Mesendoderm (in vitro differentiated cells): Measurements from ENCODE around the gene KNG1.
"Not testable (repeated sequence)": the region's sequence is repeated elsewhere in the genome, so short reads cannot be mapped to it uniquely, and the experiment has no call there.

Experiments
- DNase-seq: peaks from one replicate; pipeline ENCODE4 v3.0.0; 2013
- H2AK5ac ChIP-seq: 2 replicates; pipeline ENCODE4 v1.6.1; 2013; ENCODE audit warnings: low read length, inconsistent platforms
- H2BK120ac ChIP-seq: 2 replicates; pipeline ENCODE4 v1.6.1; 2013; ENCODE audit warnings: low read depth, mild to moderate bottlenecking, low read length, moderate library complexity, mixed read lengths
- H2BK15ac ChIP-seq: replicated peaks from 2 replicates; pipeline ENCODE4 v1.6.1; 2013; ENCODE audit warnings: low read depth, mild to moderate bottlenecking, moderate library complexity
- H2BK5ac ChIP-seq: 2 replicates; pipeline ENCODE4 v1.6.1; 2013; ENCODE audit warnings: low read length, inconsistent platforms
- H3K18ac ChIP-seq: 2 replicates; pipeline ENCODE4 v1.6.1; 2013; ENCODE audit warnings: mild to moderate bottlenecking, low read length, mixed read lengths
- H3K23ac ChIP-seq: one replicate; pipeline ENCODE4 v1.6.1; 2013; ENCODE audit warnings: low read length
- H3K27ac ChIP-seq: 2 replicates; pipeline ENCODE4 v1.5.1; 2013; ENCODE audit warnings: low read depth, mild to moderate bottlenecking, inconsistent platforms, low read length, moderate library complexity
- H3K27me3 ChIP-seq: 2 replicates; pipeline ENCODE4 v1.6.1; 2013; ENCODE audit warnings: low read length, control low read depth, mild to moderate bottlenecking, inconsistent platforms; ENCODE audit not compliant: insufficient read depth, poor library complexity
- H3K36me3 ChIP-seq: 2 replicates; pipeline ENCODE4 v1.6.1; 2013; ENCODE audit warnings: low read length, inconsistent platforms; ENCODE audit not compliant: control insufficient read depth, insufficient read depth
- H3K4ac ChIP-seq: one replicate; pipeline ENCODE4 v1.6.1; 2013; ENCODE audit warnings: low read depth, mild to moderate bottlenecking, low read length, moderate library complexity
- H3K4me1 ChIP-seq: 2 replicates; pipeline ENCODE4 v1.6.1; 2013; ENCODE audit warnings: low read depth, low read length, inconsistent platforms; ENCODE audit not compliant: control insufficient read depth
- H3K4me2 ChIP-seq: 2 replicates; pipeline ENCODE4 v1.6.1; 2013; ENCODE audit warnings: low read length
- H3K4me3 ChIP-seq: 2 replicates; pipeline ENCODE4 v1.5.1; 2013; ENCODE audit warnings: mild to moderate bottlenecking, low read length
- H3K56ac ChIP-seq: one replicate; pipeline ENCODE4 v1.6.1; 2013; ENCODE audit warnings: low read length
- H3K79me1 ChIP-seq: 2 replicates; pipeline ENCODE4 v1.6.1; 2013; ENCODE audit warnings: low read length, inconsistent platforms
- H3K79me2 ChIP-seq: 2 replicates; pipeline ENCODE4 v1.6.1; 2013; ENCODE audit warnings: mild to moderate bottlenecking, low read length; ENCODE audit not compliant: control insufficient read depth, insufficient read depth
- H3K9ac ChIP-seq: 2 replicates; pipeline ENCODE4 v1.6.1; 2013; ENCODE audit warnings: low read length, inconsistent platforms
- H4K5ac ChIP-seq: one replicate; pipeline ENCODE4 v1.6.1; 2013; ENCODE audit warnings: low read length
- H4K8ac ChIP-seq: one replicate; pipeline ENCODE4 v1.6.1; 2013; ENCODE audit warnings: low read depth, mild to moderate bottlenecking, control low read depth, low read length, moderate library complexity
- WGBS: extraction: QIAGEN DNeasy Blood & Tissue Kit; methylation state at CpG from one replicate; pipeline ENCODE4 v1.1.7; 2013; ENCODE audit warnings: low lambda C conversion rate, missing lambda C conversion rate; ENCODE audit not compliant: insufficient coverage; ENCODE audit errors: extremely low coverage; 5-methylcytosine and 5-hydroxymethylcytosine counted together

Gene KNG1

GRCh38 chr3:186679151-186679550 is 38.0 kb upstream of the KNG1 start:
- Histone ChIP-seq H3K4me3 (no peak overlapping the region), H3K23ac (no peak overlapping the region)
- no peak for DNase-seq

GRCh38 chr3:186680869-186681268 is 36.3 kb upstream of the KNG1 start:
- no peaks in the 10 kb centered on the region for H3K36me3 ChIP-seq
- H3K56ac ChIP-seq = no peak overlapping the region
- no peak overlapping the region for H3K23ac ChIP-seq
- no peaks in the 10 kb centered on the region for H3K79me2 ChIP-seq
- no peak overlapping the region for H2AK5ac ChIP-seq
- no peak overlapping the region for H4K8ac ChIP-seq
- no peak overlapping the region for H3K9ac ChIP-seq
- no peak overlapping the region for H3K4me3 ChIP-seq
- no peak overlapping the region for H3K4me2 ChIP-seq
- H3K27me3 ChIP-seq = no peaks in the 10 kb centered on the region
- H3K79me1 ChIP-seq = no peaks in the 10 kb centered on the region
- no peaks in the 10 kb centered on the region for H3K4me1 ChIP-seq
- no peak overlapping the region for H4K5ac ChIP-seq
- no peak overlapping the region for H2BK120ac ChIP-seq
- H2BK5ac ChIP-seq = no peak overlapping the region
- no peak overlapping the region for H3K18ac ChIP-seq
- H2BK15ac ChIP-seq = no peak overlapping the region
- DNase-seq = no peak
- no peak overlapping the region for H3K27ac ChIP-seq
- no peak overlapping the region for H3K4ac ChIP-seq
- no CpG with 5 or more reads among the region's 1 CpG for WGBS

More at GRCh38 chr3:186679151-186679550, 38.0 kb upstream of the KNG1 start:
- H3K56ac ChIP-seq = no peak overlapping the region
- no peak overlapping the region for H3K9ac ChIP-seq
- H2BK15ac ChIP-seq = no peak overlapping the region
- no peaks in the 10 kb centered on the region for H3K36me3 ChIP-seq
- no CpG with 5 or more reads among the region's 1 CpG for WGBS
- H4K5ac ChIP-seq = no peak overlapping the region
- H3K4me2 ChIP-seq = no peak overlapping the region
- no peaks in the 10 kb centered on the region for H3K79me2 ChIP-seq
- no peak overlapping the region for H4K8ac ChIP-seq
- H3K79me1 ChIP-seq = no peaks in the 10 kb centered on the region
- H2BK120ac ChIP-seq = no peak overlapping the region
- H3K27me3 ChIP-seq = no peaks in the 10 kb centered on the region
- no peak overlapping the region for H2BK5ac ChIP-seq
- no peaks in the 10 kb centered on the region for H3K4me1 ChIP-seq
- no peak overlapping the region for H3K18ac ChIP-seq
- H3K4ac ChIP-seq = no peak overlapping the region
- H3K27ac ChIP-seq = no peak overlapping the region
- no peak overlapping the region for H2AK5ac ChIP-seq

DNA sequence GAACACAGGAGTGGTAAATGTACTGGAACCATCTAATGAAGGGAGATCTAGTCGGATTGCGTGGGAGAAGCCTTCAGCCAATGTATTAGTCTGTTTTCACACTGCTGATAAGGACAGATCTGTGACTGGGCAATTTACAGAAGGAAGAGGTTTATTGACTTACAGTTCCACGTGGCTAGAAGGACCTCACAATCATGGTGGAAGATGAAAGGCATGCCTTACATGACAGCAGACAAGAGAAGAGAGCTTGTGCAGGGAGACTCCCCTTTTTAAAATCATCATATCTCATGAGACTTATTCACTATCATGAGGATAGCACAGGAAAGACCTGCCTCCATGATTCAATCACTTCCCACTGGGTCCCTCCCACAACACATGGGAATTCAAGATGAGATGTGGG is 34.3 kb upstream of the KNG1 start:
- no peaks in the 10 kb centered on the region for H3K4me1 ChIP-seq
- H3K79me2 ChIP-seq = no peaks in the 10 kb centered on the region
- no peak overlapping the region for H4K8ac ChIP-seq
- H2BK5ac ChIP-seq = no peak overlapping the region
- no peak overlapping the region for H3K9ac ChIP-seq
- no peaks in the 10 kb centered on the region for H3K79me1 ChIP-seq
- no peak for DNase-seq
- no peaks in the 10 kb centered on the region for H3K36me3 ChIP-seq
- no CpG with 5 or more reads among the region's 3 CpGs for WGBS
- no peak overlapping the region for H3K4ac ChIP-seq
- no peak overlapping the region for H2BK15ac ChIP-seq
- H3K18ac ChIP-seq = no peak overlapping the region
- no peak overlapping the region for H3K4me2 ChIP-seq
- no peak overlapping the region for H3K23ac ChIP-seq
- H2BK120ac ChIP-seq = no peak overlapping the region
- H4K5ac ChIP-seq = no peak overlapping the region
- no peak overlapping the region for H3K27ac ChIP-seq
- H3K27me3 ChIP-seq = no peaks in the 10 kb centered on the region
- H3K4me3 ChIP-seq = no peak overlapping the region
- H2AK5ac ChIP-seq = no peak overlapping the region
- no peak overlapping the region for H3K56ac ChIP-seq

- no peak overlapping the region for H2BK120ac ChIP-seq
- H4K8ac ChIP-seq = no peak overlapping the region
- H2BK5ac ChIP-seq = no peak overlapping the region
- H3K4me3 ChIP-seq = no peak overlapping the region
- no peak overlapping the region for H4K5ac ChIP-seq
- peak; percentile 47 for DNase-seq
- WGBS = no CpG with 5 or more reads among the region's 3 CpGs
- no peak overlapping the region for H3K18ac ChIP-seq
- H3K27ac ChIP-seq = no peak overlapping the region
- H2AK5ac ChIP-seq = no peak overlapping the region
- H3K79me1 ChIP-seq = no peaks in the 10 kb centered on the region
- no peaks in the 10 kb centered on the region for H3K27me3 ChIP-seq
- no peak overlapping the region for H3K23ac ChIP-seq
- no peak overlapping the region for H3K4ac ChIP-seq
- no peak overlapping the region for H3K56ac ChIP-seq
- no peak overlapping the region for H3K9ac ChIP-seq
- H3K79me2 ChIP-seq = no peaks in the 10 kb centered on the region
- no peaks in the 10 kb centered on the region for H3K4me1 ChIP-seq
- no peak overlapping the region for H2BK15ac ChIP-seq
- H3K36me3 ChIP-seq = no peaks in the 10 kb centered on the region
- no peak overlapping the region for H3K4me2 ChIP-seq
Measured at GRCh38 chr3:186683979-186684378, 33.2 kb upstream of the KNG1 start.

DNA sequence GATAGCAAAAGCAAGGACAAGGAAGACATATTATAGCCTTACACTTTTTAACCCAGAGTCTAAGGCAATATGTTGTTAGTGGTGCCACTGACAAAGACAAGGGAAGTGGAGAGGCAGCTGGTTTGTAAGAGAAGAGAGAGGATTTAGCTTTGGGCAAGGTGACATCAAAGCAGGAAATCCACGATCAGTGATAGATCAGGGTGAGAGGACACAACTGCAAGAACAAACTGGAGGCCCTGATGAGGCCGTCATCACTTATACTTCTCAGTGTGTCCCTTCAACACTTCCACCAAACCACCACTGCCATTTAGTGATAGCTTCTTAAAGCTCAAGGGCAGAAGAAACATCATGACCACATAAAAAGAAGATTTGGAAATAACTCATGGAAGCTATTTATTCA is 30.7 kb upstream of the KNG1 start:
- not testable (repeated sequence) for H4K5ac ChIP-seq, H2BK120ac ChIP-seq, H3K23ac ChIP-seq, H3K4me1 ChIP-seq, H3K18ac ChIP-seq, H3K27ac ChIP-seq, H3K56ac ChIP-seq, H3K27me3 ChIP-seq, H2BK15ac ChIP-seq, H3K79me1 ChIP-seq, H2BK5ac ChIP-seq, H2AK5ac ChIP-seq, H3K4me3 ChIP-seq, H3K9ac ChIP-seq, H4K8ac ChIP-seq, H3K4ac ChIP-seq, H3K4me2 ChIP-seq, H3K79me2 ChIP-seq, H3K36me3 ChIP-seq, DNase-seq
- no CpG with 5 or more reads among the region's 2 CpGs for WGBS

- H3K9ac ChIP-seq = no peak overlapping the region
- H3K27ac ChIP-seq = no peak overlapping the region
- no peak overlapping the region for H3K4me2 ChIP-seq
- DNase-seq = no peak
- WGBS = no CpG with 5 or more reads among the region's 12 CpGs
- no peaks in the 10 kb centered on the region for H3K36me3 ChIP-seq
- no peak overlapping the region for H3K56ac ChIP-seq
- no peak overlapping the region for H2BK120ac ChIP-seq
- no peak overlapping the region for H4K5ac ChIP-seq
- H3K4me1 ChIP-seq = no peaks in the 10 kb centered on the region
- H3K27me3 ChIP-seq = no peaks in the 10 kb centered on the region
- H3K23ac ChIP-seq = no peak overlapping the region
- H2BK5ac ChIP-seq = no peak overlapping the region
- H3K4me3 ChIP-seq = no peak overlapping the region
- no peak overlapping the region for H3K4ac ChIP-seq
- H4K8ac ChIP-seq = no peak overlapping the region
- no peak overlapping the region for H2AK5ac ChIP-seq
- no peaks in the 10 kb centered on the region for H3K79me2 ChIP-seq
- no peak overlapping the region for H3K18ac ChIP-seq
- H3K79me1 ChIP-seq = no peaks in the 10 kb centered on the region
- H2BK15ac ChIP-seq = no peak overlapping the region
Measured at GRCh38 chr3:186687120-186687651, 30.0 kb upstream of the KNG1 start.
